ENCODE data around the gene IL18R1.

Gene IL18R1

DNA sequence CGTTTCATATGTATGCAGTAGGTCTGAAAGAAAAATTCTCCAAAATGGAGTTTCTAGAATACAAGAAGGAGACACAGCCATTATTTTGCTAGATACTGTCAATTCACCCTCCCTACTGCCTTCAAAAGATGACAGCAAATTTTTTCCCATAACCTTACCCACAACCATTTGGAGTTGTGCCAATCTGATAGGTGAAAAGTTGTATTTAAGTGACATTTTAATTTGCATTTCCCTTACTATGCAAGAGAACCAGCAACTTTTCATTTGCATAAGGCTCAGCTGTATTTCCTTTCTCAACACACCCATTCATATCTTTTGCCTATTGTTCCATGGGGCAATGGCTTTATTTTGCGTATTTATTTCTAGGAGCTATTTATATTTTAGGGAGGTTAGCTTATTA is 36.0 kb downstream of the IL18R1 start:
- no peak for DNase-seq (ENCODE audit: low spot score)

DNA sequence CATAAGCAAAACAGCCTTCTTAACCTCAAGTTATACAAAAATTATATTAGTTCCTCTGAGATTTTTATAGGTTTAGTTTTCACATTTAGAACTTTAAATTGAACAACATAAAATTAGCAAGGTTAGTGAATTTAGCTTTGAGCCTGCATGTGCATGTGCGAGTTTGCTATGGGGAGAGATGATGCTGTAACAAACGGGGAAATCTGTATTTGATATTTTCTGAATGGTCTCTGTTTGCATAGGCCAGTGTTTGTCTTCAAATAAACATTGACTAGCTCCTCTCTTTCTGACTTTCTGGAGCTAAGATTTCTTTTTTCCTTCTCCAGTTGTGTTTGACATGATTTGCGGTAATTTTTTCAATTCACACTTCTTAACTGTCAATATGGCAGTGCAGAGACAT is 36.5 kb downstream of the IL18R1 start:
- DNase-seq (ENCODE audit: low spot score): no peak

DNA sequence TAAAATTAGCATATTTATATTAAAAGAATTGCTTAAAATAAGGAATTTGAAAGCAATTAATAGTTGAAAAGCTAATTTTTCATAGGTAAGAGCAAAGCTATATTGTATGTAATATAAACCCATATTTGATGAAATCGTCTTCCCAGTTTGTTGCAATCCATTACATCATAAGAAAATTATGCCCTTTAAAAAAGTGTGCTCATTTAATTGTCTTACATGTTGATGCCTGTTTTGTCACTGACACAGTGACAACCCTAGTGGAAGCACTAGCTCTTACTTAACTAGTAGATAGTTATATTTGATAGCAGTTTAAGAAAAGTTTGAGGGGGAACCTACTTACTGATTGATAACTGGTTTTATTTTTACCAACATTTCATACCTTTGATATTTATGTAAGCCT is 37.3 kb downstream of the IL18R1 start:
- DNase-seq (ENCODE audit: low spot score): no peak

DNA sequence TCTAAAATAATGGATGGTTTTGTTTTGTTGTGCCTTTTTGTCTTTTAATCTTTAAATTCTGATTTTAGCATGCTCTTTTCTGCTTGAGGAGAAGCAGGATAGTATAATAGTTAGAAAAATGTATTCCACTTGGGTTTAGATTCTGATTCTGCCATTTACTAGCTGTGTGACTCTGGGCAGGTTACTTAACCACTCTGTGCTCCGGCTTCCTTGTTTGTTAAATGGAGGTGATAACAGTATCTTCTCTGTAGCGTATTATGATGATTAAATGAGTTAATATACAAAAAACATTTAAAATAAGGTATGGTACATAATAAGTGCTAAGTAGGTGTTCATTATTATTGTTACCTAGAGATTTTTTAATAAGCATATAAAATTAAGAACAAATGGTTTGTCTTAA is 40.4 kb downstream of the IL18R1 start:
- no peak for DNase-seq (ENCODE audit: low spot score)

DNA sequence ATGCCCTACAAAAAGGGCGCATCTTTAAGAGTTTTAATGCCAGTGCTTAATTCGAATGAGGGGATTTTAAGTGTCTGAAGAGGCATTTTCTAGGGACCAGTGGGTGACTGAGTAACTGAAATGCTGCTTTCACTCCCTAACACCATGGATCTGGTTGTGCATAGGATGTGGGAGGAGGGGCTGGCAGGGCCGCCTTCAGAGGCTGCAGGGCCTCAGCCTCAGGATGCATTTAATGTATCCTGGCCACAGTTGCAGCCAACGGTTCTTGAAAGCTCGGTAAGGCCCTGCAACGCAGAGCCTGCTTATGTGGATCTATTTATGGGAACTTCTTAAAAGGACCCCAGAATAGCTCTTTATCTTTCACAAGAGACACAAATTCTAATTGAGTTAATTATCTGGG is 41.6 kb downstream of the IL18R1 start:
- DNase-seq (ENCODE audit: low spot score): no peak

DNA sequence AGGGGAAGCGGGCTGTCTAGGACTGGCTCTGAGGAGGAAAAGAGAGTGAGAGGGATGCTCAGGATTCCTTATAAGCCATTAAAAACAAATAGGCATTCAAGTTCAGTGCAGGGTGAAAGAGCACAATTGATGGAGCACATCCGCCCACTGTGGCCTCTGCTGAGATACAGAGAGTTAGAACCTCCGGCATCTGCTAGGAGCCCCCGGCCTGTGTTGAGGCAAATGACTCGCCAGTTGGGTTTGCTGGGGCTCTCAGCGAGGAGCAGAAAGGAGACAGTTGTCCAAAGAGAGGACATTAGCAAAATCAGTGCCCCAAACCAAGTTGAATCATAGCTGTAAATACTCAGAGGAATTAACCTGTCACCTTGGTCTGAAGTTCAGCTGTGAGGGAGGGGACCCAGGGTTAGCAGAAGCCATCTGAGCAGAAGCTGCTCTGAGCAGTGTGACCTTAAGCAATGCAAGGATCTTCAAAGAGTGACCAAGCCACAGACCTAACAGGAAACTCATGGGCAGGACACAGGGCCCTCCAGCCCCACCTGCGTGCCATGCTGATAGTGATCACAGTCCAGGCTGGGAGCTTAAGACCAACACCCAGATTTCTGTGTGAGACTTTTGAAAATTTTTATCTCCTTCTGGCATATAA is 44.0 kb downstream of the IL18R1 start:
- DNase-seq (ENCODE audit: low spot score): no peak

DNA sequence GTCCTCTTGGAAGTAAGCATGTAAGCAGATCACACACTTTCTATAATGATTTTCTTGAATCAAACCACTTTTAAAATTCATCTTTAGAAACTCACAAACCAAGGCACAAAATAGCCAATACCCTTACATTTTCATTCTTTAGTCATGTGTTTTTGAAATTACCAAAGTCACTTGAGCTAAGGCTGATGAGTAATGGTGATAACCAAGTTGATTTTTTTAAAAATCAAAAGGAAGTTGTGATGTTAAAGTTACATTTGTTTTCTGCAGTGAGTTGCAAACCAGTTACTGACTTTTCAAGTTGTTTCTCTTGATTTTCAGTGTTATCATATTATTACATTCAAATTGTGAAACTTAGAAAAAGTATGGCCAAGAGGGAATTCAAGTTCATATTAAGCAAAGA is 45.9 kb downstream of the IL18R1 start:
- DNase-seq (ENCODE audit: low spot score): no peak

DNA sequence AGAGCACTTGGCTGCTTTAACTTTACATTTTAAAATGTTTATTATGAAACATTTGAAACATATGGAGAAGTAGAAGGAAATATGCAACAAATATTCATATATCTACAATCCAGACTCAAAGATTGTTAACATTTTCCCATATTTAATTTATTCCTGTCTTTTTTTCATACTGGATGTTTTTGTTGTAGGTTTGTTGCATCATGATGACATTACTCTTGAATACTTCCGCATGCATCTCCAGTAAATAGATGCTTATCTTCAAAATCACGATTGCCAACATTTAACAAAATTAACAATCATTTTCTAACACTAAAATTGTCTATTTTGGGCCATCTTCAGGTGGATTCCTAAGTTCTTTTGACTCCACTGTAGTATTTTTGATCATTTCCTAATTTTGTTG is 46.3 kb downstream of the IL18R1 start:
- DNase-seq (ENCODE audit: low spot score): no peak

DNA sequence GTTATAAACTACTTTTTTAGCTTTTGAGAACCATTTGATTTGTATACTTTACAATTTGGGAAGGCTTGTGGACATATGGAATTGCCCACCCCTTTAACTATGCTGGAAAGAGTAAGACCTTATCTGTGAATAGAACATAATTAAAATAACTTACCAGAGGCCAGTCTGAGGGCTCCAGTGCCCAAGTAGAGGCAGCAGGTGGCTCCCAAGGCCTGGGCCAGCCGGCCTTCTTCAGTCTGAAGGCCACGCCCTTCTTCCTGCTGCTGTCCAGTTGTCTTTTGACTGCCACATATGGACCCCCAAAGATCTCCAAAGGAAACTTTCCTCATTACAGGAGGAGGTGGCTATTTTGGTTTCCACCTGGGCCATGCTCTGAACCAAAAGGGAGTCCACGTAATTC is 55.4 kb downstream of the IL18R1 start:
- DNase-seq (ENCODE audit: low spot score): no peak

DNA sequence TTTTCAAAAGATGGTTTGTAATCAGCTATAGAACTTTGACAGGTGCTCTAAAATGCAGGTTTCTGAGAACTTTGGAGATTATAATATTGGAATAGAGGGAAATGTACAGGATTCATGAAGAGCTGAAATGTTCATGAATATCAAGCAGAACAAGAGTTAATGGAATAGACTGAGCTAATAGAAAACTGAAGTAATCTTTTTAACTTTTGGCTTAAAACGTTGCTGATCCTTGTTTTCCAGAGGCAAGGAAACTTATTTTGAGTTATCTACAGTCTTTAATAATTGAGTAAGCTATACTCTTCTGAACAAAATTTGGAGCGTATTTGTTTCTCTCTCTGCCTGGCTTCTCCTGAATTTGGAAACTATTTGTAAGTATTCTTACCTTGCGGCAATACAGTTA is 56.6 kb downstream of the IL18R1 start:
- DNase-seq (ENCODE audit: low spot score): no peak

DNA sequence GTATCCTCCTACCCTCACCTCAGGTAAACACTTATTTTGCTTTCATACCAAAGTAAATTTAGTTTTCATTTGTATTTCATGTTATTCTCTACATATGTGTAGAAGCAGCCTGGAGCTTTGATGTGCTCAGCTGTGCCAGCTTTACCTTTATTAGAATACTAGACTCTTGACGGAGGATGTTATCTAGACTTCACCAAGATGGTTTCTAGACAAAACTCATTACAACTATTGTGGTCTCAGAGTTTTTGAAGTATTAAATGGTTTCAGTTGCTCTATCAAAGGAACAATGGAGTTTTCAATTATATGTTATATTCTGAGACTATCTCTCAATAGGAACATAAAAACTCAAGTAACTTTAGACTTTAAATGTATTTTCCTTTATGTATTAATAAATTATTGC is 62.4 kb downstream of the IL18R1 start:
- no peak for DNase-seq (ENCODE audit: low spot score)

DNA sequence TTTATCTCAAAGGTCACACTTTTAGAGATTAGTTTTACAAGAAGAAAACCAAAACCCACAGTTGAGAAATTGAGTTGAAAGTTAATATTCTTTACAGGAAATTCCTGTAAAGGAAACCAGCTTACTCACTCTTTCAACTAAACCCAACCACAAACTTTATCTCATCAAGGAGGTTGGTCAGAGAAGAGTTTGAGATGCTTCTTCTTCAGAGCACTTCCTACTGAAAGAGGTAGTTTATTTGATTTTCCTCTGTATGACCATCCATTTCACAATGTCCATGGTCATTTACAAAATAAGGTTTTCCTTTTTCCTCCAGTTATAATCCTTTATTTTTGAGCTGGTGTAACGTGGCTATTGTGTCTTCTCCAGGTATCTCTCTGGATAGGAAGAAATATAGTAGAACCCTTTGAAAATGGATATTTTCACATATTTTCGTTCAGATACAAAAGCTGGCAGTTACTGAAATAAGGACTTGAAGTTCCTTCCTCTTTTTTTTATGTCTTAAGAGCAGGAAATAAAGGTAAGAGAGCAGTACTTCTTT is 62.9 kb downstream of the IL18R1 start:
- DNase-seq (ENCODE audit: low spot score): no peak

DNA sequence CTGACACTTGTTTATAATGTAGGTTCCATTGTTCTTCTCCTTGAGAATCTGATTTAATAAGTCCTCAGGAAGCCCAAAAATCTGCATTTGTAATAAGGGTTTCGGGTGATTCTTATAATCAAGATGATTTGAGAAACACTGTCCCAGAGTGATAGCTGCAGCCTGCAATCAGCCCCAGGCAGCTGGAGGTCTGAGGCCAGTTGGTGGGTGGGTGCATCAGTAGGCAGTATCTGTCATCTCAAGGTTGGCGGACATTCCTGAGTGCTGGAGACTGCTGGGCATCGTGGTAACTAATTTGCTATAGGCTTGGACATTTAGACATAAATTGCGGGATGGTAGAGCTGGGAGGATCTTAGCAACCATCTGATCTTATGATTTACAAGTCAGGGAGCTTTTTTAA is 64.7 kb downstream of the IL18R1 start:
- DNase-seq (ENCODE audit: low spot score): no peak

DNA sequence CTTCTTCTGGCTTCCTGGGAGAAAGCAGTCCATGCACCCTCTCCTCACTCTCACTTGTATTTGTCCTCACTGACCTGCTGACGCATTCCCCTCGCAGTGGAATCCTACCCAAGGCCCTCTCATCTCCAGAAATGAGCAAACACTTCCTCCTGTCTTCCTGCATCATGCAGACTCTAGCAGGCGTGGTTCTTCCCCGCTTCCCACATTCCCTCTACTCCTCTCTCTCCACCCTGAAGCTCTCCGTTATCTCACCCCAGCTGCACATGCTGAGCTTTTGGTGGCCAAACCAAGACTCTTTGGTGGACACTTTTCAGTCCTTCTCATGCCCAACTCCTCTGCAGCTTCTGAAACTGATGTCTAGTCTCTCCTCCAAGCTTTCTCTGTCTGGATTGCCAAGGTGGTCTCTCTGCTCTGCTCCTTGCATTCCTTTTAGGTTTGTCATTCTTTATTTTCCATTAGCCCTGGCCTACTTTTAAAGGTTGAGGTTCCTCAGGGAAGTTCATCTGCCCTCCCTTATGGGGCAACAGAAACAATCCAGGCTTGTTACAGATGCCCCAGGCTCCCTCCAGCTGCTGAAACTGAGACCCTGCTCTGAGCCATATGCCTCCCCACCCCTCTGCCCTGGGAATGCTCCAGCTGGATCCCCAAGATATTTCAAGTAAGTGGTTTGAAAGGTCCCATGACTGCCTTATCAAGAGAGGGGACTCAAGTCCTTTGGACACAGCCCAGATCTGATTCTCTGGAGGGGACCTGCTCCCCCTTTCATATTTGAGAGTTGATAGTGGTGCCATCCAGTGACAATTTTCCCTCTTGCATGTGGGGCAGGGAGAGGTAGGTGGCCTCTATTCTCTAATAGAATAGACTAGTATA is 66.5 kb downstream of the IL18R1 start:
- DNase-seq (ENCODE audit: low spot score): no peak

DNA sequence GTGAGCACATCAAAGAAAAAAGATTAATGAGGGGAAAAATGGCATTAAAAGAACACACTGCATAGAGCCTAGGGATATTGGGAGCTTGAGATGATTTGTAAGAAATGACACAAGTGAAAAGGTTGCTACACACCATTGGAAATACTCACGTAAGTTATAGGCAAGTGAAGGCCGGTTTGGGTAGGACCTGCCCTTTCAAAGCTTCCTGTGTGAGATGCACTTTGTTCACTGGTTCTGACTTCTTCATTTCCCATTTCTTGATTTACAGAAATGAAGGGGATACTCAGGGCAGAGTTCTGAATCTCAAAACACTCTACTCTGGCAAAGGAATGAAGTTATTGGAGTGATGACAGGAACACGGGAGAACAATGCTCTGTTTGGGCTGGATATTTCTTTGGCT is 67.3 kb downstream of the IL18R1 start, which contains the start of gene IL18RAP:
TSS of gene IL18RAP (plus strand) at position 251 of the 400 bp plus-strand sequence. CDS start at position 369, 118 bp downstream.
- DNase-seq (ENCODE audit: low spot score): no peak

DNA sequence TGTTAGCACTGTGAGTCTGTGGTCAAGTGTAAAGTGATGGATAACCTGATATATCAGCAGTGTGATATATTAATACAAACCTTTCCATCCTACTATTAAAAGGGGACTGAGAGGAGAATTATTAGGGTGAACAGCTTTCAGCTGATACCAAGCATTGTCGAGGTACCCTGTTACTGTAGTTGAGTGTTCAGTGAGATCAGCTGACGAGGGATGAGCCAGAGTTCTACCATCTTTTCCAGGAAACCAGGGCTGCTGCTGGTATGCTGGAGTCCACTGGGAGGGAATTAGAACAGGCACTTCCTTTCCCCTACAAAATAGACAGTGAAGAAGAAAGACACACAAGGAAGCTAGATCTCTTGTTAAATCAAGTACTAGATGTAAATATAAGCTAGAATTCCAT is 67.8 kb downstream of the IL18R1 start:
- DNase-seq (ENCODE audit: low spot score): no peak

DNA sequence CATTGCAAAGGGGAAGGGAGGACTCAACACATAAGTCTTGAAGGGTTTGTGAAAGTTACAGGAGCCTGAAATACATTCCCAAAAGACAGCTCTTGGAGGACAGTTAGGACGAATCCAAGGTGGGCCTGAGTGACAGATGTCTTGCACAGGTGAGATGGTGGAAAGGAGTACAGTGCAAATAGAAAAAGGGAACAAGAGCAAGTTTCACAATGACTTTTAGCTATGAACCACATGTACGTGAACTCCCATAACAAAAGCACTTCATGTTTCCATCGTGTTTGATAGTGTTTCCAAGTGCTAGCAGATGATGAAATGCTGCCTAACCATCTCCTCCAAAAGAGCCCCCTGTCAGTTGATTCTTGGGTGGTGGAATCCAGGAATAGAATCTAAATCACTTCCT is 69.2 kb downstream of the IL18R1 start:
- no peak for DNase-seq (ENCODE audit: low spot score)

DNA sequence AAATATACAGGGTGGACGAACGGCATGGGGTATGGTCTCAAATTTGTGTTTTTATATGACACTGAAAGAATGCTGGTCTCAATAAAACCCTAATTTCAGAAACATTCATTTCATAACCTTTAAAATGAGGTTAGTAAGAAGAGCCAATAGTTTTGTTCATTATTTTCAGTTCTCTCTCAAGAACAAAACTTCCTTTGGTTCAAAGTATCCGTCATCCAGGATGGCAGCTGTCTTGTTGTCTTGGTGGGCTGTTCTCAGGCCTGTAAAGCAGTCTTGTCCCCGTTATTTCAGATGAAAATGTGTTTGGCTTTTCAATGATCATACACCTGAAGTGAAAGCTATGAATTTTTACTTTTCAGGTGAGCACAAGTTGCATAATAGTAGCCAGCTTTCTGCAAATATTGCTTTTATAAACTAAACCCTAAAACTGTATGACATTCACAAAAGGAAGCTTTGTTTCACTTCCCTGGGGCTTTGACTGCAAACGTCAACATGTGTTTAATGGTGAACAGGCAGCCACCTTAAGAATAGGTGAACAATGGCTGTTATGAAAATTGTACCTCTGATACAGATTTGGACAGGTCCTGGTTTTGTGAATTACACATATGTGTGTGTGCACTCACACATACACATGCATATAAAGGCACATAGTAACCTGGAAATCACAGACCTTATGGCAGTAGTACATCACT is 70.0 kb downstream of the IL18R1 start:
- DNase-seq (ENCODE audit: low spot score): no peak

DNA sequence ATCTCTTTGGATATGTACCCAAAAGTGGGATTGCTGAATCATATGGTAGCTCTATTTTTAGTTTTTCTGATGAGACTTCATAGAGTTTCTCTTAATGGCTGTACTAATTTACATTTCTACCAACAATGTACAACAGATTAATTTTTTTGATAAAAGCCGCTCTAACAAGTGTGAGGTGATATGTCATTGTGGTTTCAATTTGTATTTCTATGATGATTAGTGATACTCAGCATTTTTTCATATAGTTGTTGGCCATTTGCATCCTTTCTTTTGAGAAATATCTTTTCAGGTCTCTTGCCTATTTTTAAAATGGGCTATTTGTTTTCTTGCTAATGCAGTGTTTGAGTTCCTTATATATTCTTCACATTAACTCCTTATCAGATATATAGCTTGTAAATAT is 71.7 kb downstream of the IL18R1 start:
- DNase-seq (ENCODE audit: low spot score): no peak

DNA sequence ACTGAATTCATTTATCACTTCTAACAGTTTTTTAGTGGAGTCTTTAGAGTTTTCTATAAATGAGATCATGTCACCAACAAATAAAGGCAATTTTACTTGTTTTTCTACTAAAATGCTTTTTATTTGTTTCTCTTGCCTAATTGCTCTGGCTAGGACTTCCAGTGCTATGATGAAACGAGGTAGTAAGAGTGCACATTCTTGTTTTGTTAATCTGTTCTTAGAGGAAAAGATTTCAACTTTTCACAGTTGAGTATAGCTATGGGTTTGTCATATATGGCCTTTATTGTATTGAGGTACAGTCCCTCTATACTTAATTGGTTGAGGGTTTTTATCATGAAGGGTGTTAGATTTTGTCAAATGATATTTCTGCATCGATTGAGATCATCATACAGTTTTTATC is 73.0 kb downstream of the IL18R1 start:
- no peak for DNase-seq (ENCODE audit: low spot score)

DNA sequence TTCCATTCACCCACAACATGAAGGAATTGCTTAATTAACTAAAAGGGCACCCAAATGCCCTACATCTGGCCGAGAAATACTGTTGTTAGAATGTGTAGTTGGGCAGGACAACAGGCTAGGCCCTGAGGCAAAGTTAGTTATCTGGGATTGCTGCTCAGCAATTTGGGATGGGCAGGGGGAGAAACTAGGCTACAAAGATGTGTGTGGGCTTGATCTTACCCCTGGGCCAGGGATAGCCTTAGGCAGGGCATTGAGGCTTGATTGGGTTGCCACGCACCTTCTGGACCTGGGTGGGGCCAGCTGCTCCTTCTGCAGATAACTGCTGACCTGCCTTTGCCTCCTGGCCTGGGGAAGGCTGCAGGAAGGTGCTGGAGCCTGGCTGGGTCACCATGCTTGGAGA is 76.8 kb downstream of the IL18R1 start:
- DNase-seq (ENCODE audit: low spot score): no peak

DNA sequence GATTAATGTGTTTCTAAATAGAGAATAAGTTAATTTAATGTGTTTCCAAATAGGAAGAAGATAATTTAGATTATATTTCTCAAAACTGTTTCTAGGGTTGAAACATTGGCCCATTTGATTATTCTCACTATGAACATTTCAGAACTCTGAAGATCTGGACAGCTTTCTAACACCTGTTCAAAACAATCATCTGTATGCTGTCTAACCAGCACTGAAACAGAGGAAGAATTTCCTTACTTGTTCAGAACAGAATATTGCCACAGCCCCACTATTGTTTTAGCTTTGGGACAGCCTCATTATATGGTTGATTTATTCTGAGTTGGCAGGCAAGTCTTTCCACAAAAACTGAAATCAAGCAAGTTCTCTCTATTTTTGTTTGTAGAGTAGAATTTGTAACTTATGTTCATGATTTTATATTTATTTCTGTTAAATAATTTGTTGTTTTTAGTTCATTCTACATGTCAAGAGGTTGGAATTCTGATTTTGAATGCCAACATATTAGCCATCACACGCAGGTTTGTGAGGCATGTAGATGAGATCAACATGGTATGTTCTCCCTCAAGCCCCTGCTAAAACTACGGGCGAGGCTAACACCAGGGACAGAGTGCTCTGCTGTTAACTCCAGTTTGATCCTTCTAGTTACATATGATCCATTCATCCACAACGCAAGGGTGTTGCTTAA is 78.5 kb downstream of the IL18R1 start:
- DNase-seq (ENCODE audit: low spot score): no peak
